ENCODE measurements around the gene HYDIN.

The HYDIN gene

GRCh38 chr16:70764632-70765031 lies 465.9 kb downstream of the HYDIN start:
- DNase-seq (ENCODE audit: low spot score): no peak

GRCh38 chr16:70760221-70760620 lies 470.3 kb downstream of the HYDIN start:
- DNase-seq (ENCODE audit: low spot score): no peak

- DNase-seq (ENCODE audit: low spot score): no peak
Observed at GRCh38 chr16:70759666-70760065, 470.9 kb downstream of the HYDIN start.

- no peak for DNase-seq (ENCODE audit: low spot score)
Observed at GRCh38 chr16:70758786-70759185, 471.7 kb downstream of the HYDIN start.

Data from pons (tissue), 1 donor.